H1 (cell line): Measurements from ENCODE around the gene RPS6KA2. TPM values are rescaled to one million over a fixed set of nuclear protein-coding genes. Genes with fewer than 3 reads are reported as not detected.

Experiments used
- CTCF ChIA-PET: fragments of 300-600 bp; sonication (Branson Sonifier 250); formaldehyde crosslinking; loops from one replicate; lab custom pipeline; 2021; ENCODE audit not compliant: partially characterized antibody; lab: Charles Lee
- POLR2A ChIA-PET: fragments of 300-600 bp; sonication (Branson Sonifier 250); formaldehyde crosslinking; loops from one replicate; lab custom pipeline; 2021; ENCODE audit warnings: inconsistent platforms; ENCODE audit not compliant: partially characterized antibody; lab: Charles Lee
- DNase-seq, 2 experiments: peaks; one replicate each; pipeline versions ENCODE4 v3.0.0 to v3.0.0-alpha.2; 2010 to 2022; ENCODE audit warnings: low spot score in 2 of 2, low read depth in 1 of 2, mixed read lengths in 1 of 2
- FAIRE-seq: peaks from 2 replicates; lab custom pipeline; 2011; peaks lifted over from hg19 to GRCh38; lab: Jason Lieb, UNC
- H2AFZ ChIP-seq: 2 replicates; pipeline ENCODE4 v1.8.1; 2012; ENCODE audit warnings: low read length, inconsistent platforms
- H2AK5ac ChIP-seq: 2 replicates; pipeline ENCODE4 v1.6.1; 2013; ENCODE audit warnings: low read depth, low read length
- H2BK120ac ChIP-seq: replicated peaks from 2 replicates; pipeline ENCODE3; 2013; ENCODE audit warnings: low read depth, low read length, inconsistent platforms
- H2BK12ac ChIP-seq: 2 replicates; pipeline ENCODE4 v1.6.1; 2013; ENCODE audit warnings: low read depth, low read length
- H2BK15ac ChIP-seq: 2 replicates; pipeline ENCODE4 v1.6.1; 2013; ENCODE audit warnings: low read length
- H2BK20ac ChIP-seq: 2 replicates; pipeline ENCODE4 v1.6.1; 2013; ENCODE audit warnings: low read length
- H2BK5ac ChIP-seq: 2 replicates; pipeline ENCODE4 v1.6.1; 2013; ENCODE audit warnings: low read depth, low read length
- H3K14ac ChIP-seq: 2 replicates; pipeline ENCODE4 v1.6.1; 2013; ENCODE audit warnings: inconsistent platforms; ENCODE audit not compliant: insufficient read length
- H3K18ac ChIP-seq: 2 replicates; pipeline ENCODE4 v1.6.1; 2013; ENCODE audit warnings: low read length; ENCODE audit errors: extremely low read depth
- H3K23ac ChIP-seq: 2 replicates; pipeline ENCODE4 v1.6.1; 2013; ENCODE audit warnings: inconsistent platforms; ENCODE audit not compliant: insufficient read length
- H3K23me2 ChIP-seq: 2 replicates; pipeline ENCODE4 v1.6.1; 2013; ENCODE audit warnings: low read depth, low read length
- H3K27ac ChIP-seq: 2 replicates; pipeline ENCODE4 v1.6.1; 2011; ENCODE audit warnings: low read depth, low read length, inconsistent platforms
- H3K27me3 ChIP-seq, 4 experiments: replicated peaks in 1 of 4; 1 replicate in 1 of 4; 2 replicates in 3 of 4; pipeline versions ENCODE4 v1.6.1 to v1.8.1; 2011 to 2013; ENCODE audit warnings: low read length in 3 of 4, mild to moderate bottlenecking in 3 of 4, inconsistent platforms in 2 of 4, mixed read lengths in 2 of 4, moderate library complexity in 1 of 4; ENCODE audit not compliant: control insufficient read depth in 3 of 4, insufficient read depth in 3 of 4; ENCODE audit errors: extremely low read depth in 1 of 4
- H3K36me3 ChIP-seq, 4 experiments: 2 replicates each; pipeline versions ENCODE4 v1.6.1 to v1.8.1; 2011 to 2013; ENCODE audit warnings: mild to moderate bottlenecking in 4 of 4, low read length in 3 of 4, moderate library complexity in 2 of 4, control low read depth in 1 of 4, inconsistent platforms in 1 of 4; ENCODE audit not compliant: insufficient read depth in 4 of 4, control insufficient read depth in 2 of 4
- H3K4ac ChIP-seq: replicated peaks from 2 replicates; pipeline ENCODE3; 2013; ENCODE audit warnings: low read length, low read depth, mixed read lengths, inconsistent platforms; ENCODE audit not compliant: insufficient read length
- H3K4me1 ChIP-seq, 4 experiments: replicated peaks in 1 of 4; 1 replicate in 1 of 4; 2 replicates in 3 of 4; pipeline versions ENCODE4 v1.6.1 to v1.8.1; 2011 to 2013; ENCODE audit warnings: low read length in 3 of 4, inconsistent platforms in 2 of 4, mixed read lengths in 1 of 4; ENCODE audit not compliant: insufficient read depth in 4 of 4, control insufficient read depth in 3 of 4
- H3K4me2 ChIP-seq, 2 experiments: 2 replicates each; pipeline versions ENCODE4 v1.6.1 to v1.8.1; 2011 to 2013; ENCODE audit warnings: low read depth in 2 of 2, low read length in 2 of 2, control low read depth in 1 of 2, inconsistent platforms in 1 of 2, mild to moderate bottlenecking in 1 of 2; ENCODE audit not compliant: insufficient read depth in 1 of 2
- H3K4me3 ChIP-seq, 4 experiments: fragments of 200-600, 300-600 bp in 1 of 4; sonication (generic), shearing (Covaris generic), sonication (Bioruptor Twin) in 1 of 4; 2 replicates each; pipeline versions ENCODE4 v1.5.1 to v1.8.1; 2011 to 2016; ENCODE audit warnings: low read length in 4 of 4, low read depth in 3 of 4, control low read depth in 2 of 4, inconsistent platforms in 2 of 4, mild to moderate bottlenecking in 2 of 4, mixed read lengths in 1 of 4, moderate library complexity in 1 of 4; ENCODE audit not compliant: insufficient read depth in 2 of 4; ENCODE audit errors: extremely low read depth in 1 of 4
- H3K56ac ChIP-seq: replicated peaks from 2 replicates; pipeline ENCODE3; 2013; ENCODE audit warnings: low read depth, mild to moderate bottlenecking, mixed read lengths, low read length, inconsistent platforms; ENCODE audit not compliant: insufficient read length
- H3K79me1 ChIP-seq: 2 replicates; pipeline ENCODE4 v1.6.1; 2013; ENCODE audit warnings: low read depth, low read length, control low read depth
- H3K79me2 ChIP-seq, 2 experiments: 2 replicates each; pipeline versions ENCODE4 v1.6.1 to v1.8.1; 2012 to 2013; ENCODE audit warnings: low read length in 2 of 2, mild to moderate bottlenecking in 2 of 2, inconsistent platforms in 1 of 2; ENCODE audit not compliant: insufficient read depth in 2 of 2, control insufficient read depth in 1 of 2
- H3K9ac ChIP-seq, 4 experiments: replicated peaks in 1 of 4; 1 replicate in 1 of 4; 2 replicates in 3 of 4; pipeline versions ENCODE4 v1.6.1 to v1.8.1; 2011 to 2013; ENCODE audit warnings: low read depth in 3 of 4, low read length in 3 of 4, control low read depth in 2 of 4, mild to moderate bottlenecking in 2 of 4, moderate library complexity in 2 of 4, inconsistent platforms in 1 of 4; ENCODE audit errors: extremely low read depth in 1 of 4
- H3K9me3 ChIP-seq, 2 experiments: 2 replicates each; pipeline versions ENCODE4 v1.6.1 to v1.8.1; 2012 to 2013; ENCODE audit warnings: mild to moderate bottlenecking in 2 of 2, moderate library complexity in 2 of 2, control low read depth in 1 of 2, inconsistent platforms in 1 of 2, low read depth in 1 of 2, low read length in 1 of 2, mixed read lengths in 1 of 2; ENCODE audit not compliant: insufficient read depth in 2 of 2
- H4K20me1 ChIP-seq, 2 experiments: replicated peaks in 1 of 2; 2 replicates each; pipeline versions ENCODE3 to v1.8.1; 2011 to 2013; ENCODE audit warnings: inconsistent platforms in 2 of 2, low read length in 2 of 2, mild to moderate bottlenecking in 1 of 2; ENCODE audit not compliant: insufficient read depth in 2 of 2, control insufficient read depth in 1 of 2
- H4K5ac ChIP-seq: 2 replicates; pipeline ENCODE4 v1.6.1; 2013; ENCODE audit warnings: low read length, low read depth, mixed read lengths, inconsistent platforms; ENCODE audit not compliant: insufficient read length
- H4K8ac ChIP-seq: 2 replicates; pipeline ENCODE4 v1.8.0; 2013; ENCODE audit warnings: mild to moderate bottlenecking, moderate library complexity, low read length, inconsistent platforms; ENCODE audit not compliant: insufficient read depth; ENCODE audit errors: extremely low read depth
- H4K91ac ChIP-seq: replicated peaks from 2 replicates; pipeline ENCODE3; 2013; ENCODE audit warnings: low read length, mixed read lengths, inconsistent platforms; ENCODE audit not compliant: insufficient read length
- FOSL1 ChIP-seq: IDR thresholded peaks from 2 replicates; pipeline ENCODE4 v1.6.1; 2011; ENCODE audit warnings: mild to moderate bottlenecking, low read depth, low read length, moderate library complexity; ENCODE audit not compliant: insufficient read depth
- NANOG ChIP-seq: IDR thresholded peaks from 2 replicates; pipeline ENCODE4 v1.6.1; 2011; ENCODE audit warnings: low read length, low read depth, mild to moderate bottlenecking, inconsistent platforms; ENCODE audit not compliant: insufficient read depth, poor library complexity, severe bottlenecking
- SP1 ChIP-seq: IDR thresholded peaks from 2 replicates; pipeline ENCODE4 v1.6.1; 2011; ENCODE audit warnings: low read depth, low read length
- WGBS, 2 experiments: shearing (Covaris generic) in 1 of 2; methylation state at CpG; one replicate each; pipeline versions ENCODE4 v1.1.6 to v1.1.7; 2013 to 2015; ENCODE audit warnings: low lambda C conversion rate in 2 of 2, mixed read lengths in 2 of 2, inconsistent platforms in 1 of 2, low coverage in 1 of 2, missing lambda C conversion rate in 1 of 2; ENCODE audit not compliant: insufficient replicate concordance in 2 of 2, insufficient coverage in 1 of 2, insufficient read length in 1 of 2; ENCODE audit errors: extremely low coverage in 1 of 2, missing lambda C conversion rate in 1 of 2; 5-methylcytosine and 5-hydroxymethylcytosine counted together
- polyA plus RNA-seq, 7 experiments: library from polyadenylated mRNA; depleted of rRNA in 3 of 7; stranded (reverse) in 5 of 7; unstranded in 2 of 7; fragments of >200 nt in 5 of 7; fragments of 200-250 nt in 2 of 7; gene quantifications; 1 replicate in 5 of 7; 2 replicates in 1 of 7; 4 replicates in 1 of 7; pipeline versions ENCODE4 v1.2.1 to v1.2.3, GENCODE V29; 2011 to 2013; ENCODE audit warnings: missing spikeins in 2 of 7, mixed read lengths in 2 of 7
- total RNA-seq: library from RNA; stranded (reverse); fragmentation: NEBNext Ultra II Directional; extraction: Animal tissue kit (Norgen Biotek cat#: 25700); gene quantifications from 2 replicates; pipeline ENCODE4 v1.2.1, GENCODE V29; 2021
- TF ChIP-seq, protein P1 (sequence below): IDR thresholded peaks from 2 replicates; pipeline ENCODE4 v1.6.1; 2012; ENCODE audit warnings: inconsistent platforms

The RPS6KA2 gene
- total and polyA plus RNA-seq, 2 of the 8 experiments (the other 6 are each of a cell fraction or from before 2014, with no cell fraction given) = 8.8 to 25.7 TPM

DNA sequence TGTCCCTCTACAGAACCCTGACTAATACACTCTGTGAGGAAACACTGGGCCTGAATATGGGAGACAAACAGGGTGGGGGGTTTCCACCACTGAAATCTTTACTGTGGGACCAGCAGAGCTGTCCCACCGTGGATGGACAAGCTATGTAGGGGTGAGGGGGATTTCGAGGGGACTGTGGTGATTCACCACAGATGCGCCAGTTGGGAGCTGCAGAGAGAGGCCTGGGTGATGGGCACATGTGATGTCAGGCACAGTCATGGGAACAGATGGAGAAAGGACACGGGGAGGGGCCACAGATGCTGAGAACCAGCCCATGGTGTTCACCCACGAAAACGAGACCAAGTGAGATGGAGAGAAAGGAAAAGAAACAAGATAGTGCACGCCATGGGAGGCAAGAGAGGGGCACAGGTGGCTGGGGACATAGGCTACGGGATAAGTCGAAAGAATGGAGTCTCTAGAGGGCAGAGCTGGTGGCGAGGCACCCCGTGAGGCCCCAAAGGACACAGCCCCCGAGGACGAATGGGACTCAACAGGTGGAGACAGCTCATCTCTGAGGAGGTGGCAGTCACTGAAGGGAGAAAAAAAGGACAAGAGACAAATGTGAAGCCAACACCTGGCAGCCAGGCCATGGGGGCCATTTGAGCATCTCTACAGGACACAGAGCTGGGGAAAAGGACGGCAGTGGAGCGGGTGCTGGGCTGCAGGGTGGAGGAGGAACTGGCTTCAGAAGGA lies 30.1 kb downstream of the RPS6KA2 start:
- H3K4me3 ChIP-seq = no peak overlapping the region
- no peaks in the 10 kb centered on the region for H3K23me2 ChIP-seq
- peaks cover 0 to 20% of the 10 kb centered on the region in 2 experiments; a peak in 2 of 4 replicates for H3K79me2 ChIP-seq
- H3K23ac ChIP-seq = no peak overlapping the region
- H2BK15ac ChIP-seq = no peak overlapping the region
- H3K4ac ChIP-seq = no peak overlapping the region
- H4K5ac ChIP-seq = no peak overlapping the region
- ChIA-PET CTCF (no interaction called here), POLR2A (interaction anchor here (1.1 kb wide), 1 partner anchor 8 kb away, joined by 3 read pairs; no protein-coding TSS in a partner anchor)
- H4K20me1 ChIP-seq = peaks cover 0 to 13% of the 10 kb centered on the region in 2 experiments
- no peaks in the 10 kb centered on the region for H3K36me3 ChIP-seq
- no peak overlapping the region for H3K18ac ChIP-seq
- no peak overlapping the region for H2BK5ac ChIP-seq
- FAIRE-seq (no peak), DNase-seq (no peak)
- H3K27me3 ChIP-seq = no peaks in the 10 kb centered on the region
- no peak overlapping the region for H2AFZ ChIP-seq
- no peak overlapping the region for H3K56ac ChIP-seq
- H3K14ac ChIP-seq = no peak overlapping the region
- no peaks in the 10 kb centered on the region for H3K9me3 ChIP-seq
- peak overlapping the region; percentile 38 for H4K8ac ChIP-seq
- H2BK20ac ChIP-seq = no peak overlapping the region
- H3K4me1 ChIP-seq = peaks cover 0 to 4% (median 0%) of the 10 kb centered on the region in 4 experiments; a peak in 5 of 7 replicates
- H2BK12ac ChIP-seq = no peak overlapping the region
- no peak overlapping the region for H4K91ac ChIP-seq
- no peak overlapping the region for H2BK120ac ChIP-seq
- no peak overlapping the region for H3K4me2 ChIP-seq
- no peak overlapping the region for H2AK5ac ChIP-seq
- 91% methylated on average over 15 of the region's 15 CpGs; no CpG with 5 or more reads in 1 of the 2 experiments for WGBS, 2 experiments
- no peak overlapping the region for H3K27ac ChIP-seq
- peaks cover 2% of the 10 kb centered on the region for H3K79me1 ChIP-seq
- no peak overlapping the region for H3K9ac ChIP-seq
- TF ChIP-seq, protein P1, sequence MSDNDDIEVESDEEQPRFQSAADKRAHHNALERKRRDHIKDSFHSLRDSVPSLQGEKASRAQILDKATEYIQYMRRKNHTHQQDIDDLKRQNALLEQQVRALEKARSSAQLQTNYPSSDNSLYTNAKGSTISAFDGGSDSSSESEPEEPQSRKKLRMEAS = no peak
- TF ChIP-seq NANOG (no peak), SP1 (no peak), FOSL1 (no peak)
